ENCODE measurements around the gene DCAF15. TPM values are rescaled to one million over a fixed set of nuclear protein-coding genes. Genes with fewer than 3 reads are reported as not detected.
"Not testable (repeated sequence)": the region's sequence is repeated elsewhere in the genome, so short reads cannot be mapped to it uniquely, and the experiment has no call there.

Gene DCAF15
- total RNA-seq, 1 donor from 2014 or later = 56.6 TPM

DNA sequence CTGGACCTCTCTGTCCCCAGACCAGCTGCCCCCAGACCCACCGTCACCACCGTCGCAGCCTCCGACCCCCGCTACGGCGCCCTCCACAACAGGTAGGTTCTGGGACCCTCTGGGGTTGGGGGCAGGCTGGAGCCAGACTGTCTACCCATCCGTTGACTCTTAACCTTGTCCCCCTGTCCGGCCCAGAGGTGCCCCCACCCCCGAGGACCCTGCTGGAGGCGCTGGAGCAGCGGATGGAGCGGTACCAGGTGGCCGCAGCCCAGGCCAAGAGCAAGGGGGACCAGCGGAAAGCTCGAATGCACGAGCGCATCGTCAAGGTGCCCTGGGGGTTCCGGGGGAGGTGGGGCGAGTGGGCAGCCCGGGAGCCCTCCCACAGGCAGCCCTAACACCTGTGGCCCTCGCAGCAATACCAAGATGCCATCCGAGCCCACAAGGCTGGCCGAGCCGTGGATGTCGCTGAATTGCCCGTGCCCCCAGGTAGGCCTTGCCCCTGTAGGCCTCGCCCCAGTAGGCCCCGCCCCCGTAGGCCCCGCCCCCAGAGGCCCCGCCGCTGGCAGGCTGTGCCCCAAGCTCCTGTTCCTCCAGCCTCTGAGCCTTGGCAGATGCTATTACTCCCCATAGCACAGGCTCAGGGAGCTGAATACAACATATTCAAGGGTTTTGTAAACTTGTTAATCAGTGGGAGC lies 33.4 kb upstream of the DCAF15 start:
- no peak for DNase-seq (ENCODE audit: low spot score in 2 of 2, unreplicated experiment in 2 of 2)
- Mint-ChIP-seq H3K27ac (no peak overlapping the region), H3K27me3 (ENCODE audit: low read depth) (no peaks in the 10 kb centered on the region), H3K4me3 (no peak overlapping the region), H3K36me3 (peaks cover 48% of the 10 kb centered on the region), H3K4me1 (no peaks in the 10 kb centered on the region), H3K9me3 (no peaks in the 10 kb centered on the region)
- TF ChIP-seq, protein P1, sequence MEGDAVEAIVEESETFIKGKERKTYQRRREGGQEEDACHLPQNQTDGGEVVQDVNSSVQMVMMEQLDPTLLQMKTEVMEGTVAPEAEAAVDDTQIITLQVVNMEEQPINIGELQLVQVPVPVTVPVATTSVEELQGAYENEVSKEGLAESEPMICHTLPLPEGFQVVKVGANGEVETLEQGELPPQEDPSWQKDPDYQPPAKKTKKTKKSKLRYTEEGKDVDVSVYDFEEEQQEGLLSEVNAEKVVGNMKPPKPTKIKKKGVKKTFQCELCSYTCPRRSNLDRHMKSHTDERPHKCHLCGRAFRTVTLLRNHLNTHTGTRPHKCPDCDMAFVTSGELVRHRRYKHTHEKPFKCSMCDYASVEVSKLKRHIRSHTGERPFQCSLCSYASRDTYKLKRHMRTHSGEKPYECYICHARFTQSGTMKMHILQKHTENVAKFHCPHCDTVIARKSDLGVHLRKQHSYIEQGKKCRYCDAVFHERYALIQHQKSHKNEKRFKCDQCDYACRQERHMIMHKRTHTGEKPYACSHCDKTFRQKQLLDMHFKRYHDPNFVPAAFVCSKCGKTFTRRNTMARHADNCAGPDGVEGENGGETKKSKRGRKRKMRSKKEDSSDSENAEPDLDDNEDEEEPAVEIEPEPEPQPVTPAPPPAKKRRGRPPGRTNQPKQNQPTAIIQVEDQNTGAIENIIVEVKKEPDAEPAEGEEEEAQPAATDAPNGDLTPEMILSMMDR (IDR thresholded peaks at IDR 0.05; ENCODE audit: unreplicated experiment) = no peak

GRCh38 chr19:13920524-13920923 lies 31.8 kb upstream of the DCAF15 start:
- H3K27ac Mint-ChIP-seq = no peak overlapping the region
- DNase-seq (ENCODE audit: low spot score in 2 of 2, unreplicated experiment in 2 of 2) = no peak
- no peaks in the 10 kb centered on the region for H3K9me3 Mint-ChIP-seq
- TF ChIP-seq, protein P1 (IDR thresholded peaks at IDR 0.05; ENCODE audit: unreplicated experiment) = no peak
- no peaks in the 10 kb centered on the region for H3K4me1 Mint-ChIP-seq
- no peaks in the 10 kb centered on the region for H3K27me3 Mint-ChIP-seq (ENCODE audit: low read depth)
- H3K36me3 Mint-ChIP-seq = peaks cover 51% of the 10 kb centered on the region
- H3K4me3 Mint-ChIP-seq = no peak overlapping the region

DNA sequence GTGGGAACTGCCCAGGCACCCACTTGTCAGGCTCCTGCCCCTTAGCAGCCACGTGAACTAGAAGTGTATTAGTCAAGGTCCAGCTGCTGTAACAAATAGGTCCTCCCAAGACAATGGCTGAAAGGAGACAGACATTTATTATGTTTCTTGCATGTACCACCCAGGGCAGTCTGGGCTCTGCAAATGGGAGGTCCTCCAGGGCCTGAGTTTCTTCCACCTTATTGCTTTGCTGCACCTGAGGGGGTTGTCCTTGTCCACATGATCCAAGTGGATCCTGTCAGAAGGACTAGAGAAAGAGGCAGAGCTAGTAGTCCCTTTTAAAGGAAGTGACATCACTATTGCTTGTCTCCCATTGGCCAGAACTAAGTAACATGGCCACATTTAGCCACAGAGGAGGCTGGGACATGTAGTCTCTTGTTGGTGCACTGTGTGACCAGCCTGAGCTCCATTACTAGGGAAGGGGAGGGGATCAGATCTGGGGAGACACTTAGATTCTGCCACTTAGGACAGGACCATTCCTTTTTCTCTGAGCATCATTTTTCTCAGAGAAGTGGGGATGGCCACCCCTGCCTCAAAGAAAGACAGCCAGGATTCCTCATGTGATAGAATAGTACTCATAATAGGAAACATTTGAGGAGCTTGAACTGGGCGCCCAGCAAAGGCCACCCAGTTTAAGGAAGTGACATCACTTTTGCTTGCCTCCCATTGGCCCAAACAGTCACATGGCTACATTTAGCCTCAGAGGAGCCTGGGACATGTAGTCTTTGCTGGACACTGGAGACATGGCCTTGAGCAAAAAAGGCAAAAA lies 31.2 kb upstream of the DCAF15 start:
- peaks cover 53% of the 10 kb centered on the region for H3K36me3 Mint-ChIP-seq
- H3K4me3 Mint-ChIP-seq = no peak overlapping the region
- no peaks in the 10 kb centered on the region for H3K4me1 Mint-ChIP-seq
- no peak overlapping the region for H3K27ac Mint-ChIP-seq
- no peak for DNase-seq (ENCODE audit: low spot score in 2 of 2, unreplicated experiment in 2 of 2)
- H3K9me3 Mint-ChIP-seq = no peaks in the 10 kb centered on the region
- no peaks in the 10 kb centered on the region for H3K27me3 Mint-ChIP-seq (ENCODE audit: low read depth)
- TF ChIP-seq, protein P1 (IDR thresholded peaks at IDR 0.05; ENCODE audit: unreplicated experiment) = no peak

DNA sequence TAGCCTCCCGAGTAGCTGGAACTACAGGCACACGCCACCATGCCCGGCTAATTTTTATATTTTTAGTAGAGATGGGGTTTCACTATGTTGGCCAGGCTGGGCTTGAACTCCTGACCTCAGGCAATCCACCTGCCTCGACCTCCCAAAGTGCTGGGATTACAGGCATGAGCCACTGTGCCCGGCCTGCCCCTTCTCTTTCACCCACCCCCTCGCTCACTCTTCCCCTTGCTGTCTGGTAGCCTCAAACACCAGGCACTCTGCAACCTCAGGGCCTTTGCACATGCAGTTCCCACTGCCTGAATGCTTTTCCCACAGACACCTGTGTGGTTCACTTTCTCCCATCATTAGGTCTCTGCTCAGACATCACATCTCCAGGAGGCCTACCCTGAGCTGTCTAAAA lies 30.2 kb upstream of the DCAF15 start:
- not testable (repeated sequence) for H3K4me1 Mint-ChIP-seq; H3K4me3 Mint-ChIP-seq; DNase-seq (ENCODE audit: low spot score in 2 of 2, unreplicated experiment in 2 of 2); H3K27me3 Mint-ChIP-seq (ENCODE audit: low read depth); H3K9me3 Mint-ChIP-seq; H3K27ac Mint-ChIP-seq
- peaks cover 60% of the 10 kb centered on the region for H3K36me3 Mint-ChIP-seq

GRCh38 chr19:13923194-13923987 lies 28.9 kb upstream of the DCAF15 start:
- H3K36me3 Mint-ChIP-seq = peaks cover 63% of the 10 kb centered on the region

More at GRCh38 chr19:13923194-13923987, 28.9 kb upstream of the DCAF15 start:
- TF ChIP-seq, protein P1 (IDR thresholded peaks at IDR 0.05; ENCODE audit: unreplicated experiment) = no peak
- Mint-ChIP-seq H3K4me1 (no peaks in the 10 kb centered on the region), H3K9me3 (no peaks in the 10 kb centered on the region), H3K27me3 (ENCODE audit: low read depth) (no peaks in the 10 kb centered on the region), H3K27ac (no peak overlapping the region), H3K4me3 (no peak overlapping the region)
- no peak for DNase-seq (ENCODE audit: low spot score in 2 of 2, unreplicated experiment in 2 of 2)
